HCT116 (cell line): Measurements from ENCODE around the gene PDE6A. TPM values are rescaled to one million over a fixed set of nuclear protein-coding genes. Genes with fewer than 3 reads are reported as not detected.
"Not testable (repeated sequence)": the region's sequence is repeated elsewhere in the genome, so short reads cannot be mapped to it uniquely, and the experiment has no call there.

ENCODE experiments used
- ATAC-seq: fragments of 200-7000 bp; cut with Tn5 transposase; 2 replicates; pipeline ENCODE4 v1.9.1; 2020; ENCODE audit warnings: mild to moderate bottlenecking, moderate library complexity
- BruUV-seq: library from RNA; stranded (reverse); fragments of 400-500 nt; replicated peaks from 2 replicates; lab custom pipeline; 2021; lab: Mats Ljungman, UMichigan
- CTCF ChIA-PET: fragments of 300-600 bp; sonication (Branson Sonifier 250); formaldehyde crosslinking; loops from one replicate; lab custom pipeline; 2021; ENCODE audit warnings: antibody characterized with exemption; lab: Charles Lee
- POLR2A ChIA-PET: fragments of 300-600, 350-600 bp; sonication (Branson Sonifier 250); formaldehyde crosslinking; loops from one replicate; lab custom pipeline; 2021; ENCODE audit warnings: antibody characterized with exemption; lab: Charles Lee
- RAD21 ChIA-PET, 2 experiments: fragments of 300-600 bp; sonication (Branson Sonifier 250); formaldehyde crosslinking; loops; one replicate each; lab custom pipeline; 2023; ENCODE audit warnings: low total read pairs in 2 of 2; ENCODE audit not compliant: uncharacterized antibody in 2 of 2, unreplicated experiment in 2 of 2, low non-redundant PET in 1 of 2; lab: Charles Lee
- DNase-seq: peaks from one replicate; pipeline ENCODE4 v3.0.0-alpha.2; 2010; ENCODE audit warnings: low read depth, low spot score
- H2AFZ ChIP-seq: fragments of 200-600 bp; shearing (Covaris generic), sonication (generic); 2 replicates; pipeline ENCODE4 v1.6.1; 2017; ENCODE audit warnings: low read depth, mixed run types, mixed read lengths, antibody characterized with exemption, low read length; ENCODE audit not compliant: poor library complexity, severe bottlenecking
- H3K27ac ChIP-seq: 2 replicates; pipeline ENCODE4 v1.5.1; 2012; ENCODE audit warnings: low read depth, low read length
- H3K27me3 ChIP-seq: fragments of 200-600 bp; sonication (generic); 2 replicates; pipeline ENCODE4 v1.6.1; 2016; ENCODE audit warnings: mixed run types, low read length, mixed read lengths; ENCODE audit not compliant: insufficient read depth
- H3K36me3 ChIP-seq, 2 experiments: fragments of 200-500 bp in 1 of 2; fragments of 200-600 bp in 1 of 2; sonication (Bioruptor generic) in 1 of 2; sonication (generic) in 1 of 2; 2 replicates each; pipeline versions ENCODE4 v1.5.1 to v1.6.1; 2014 to 2016; ENCODE audit warnings: low read length in 2 of 2, inconsistent platforms in 1 of 2, mixed read lengths in 1 of 2, mixed run types in 1 of 2; ENCODE audit not compliant: insufficient read depth in 2 of 2, control insufficient read depth in 1 of 2
- H3K4me1 ChIP-seq, 2 experiments: fragments of 200-600 bp in 1 of 2; sonication (generic) in 1 of 2; 2 replicates each; pipeline versions ENCODE4 v1.5.1 to v1.6.1; 2012 to 2017; ENCODE audit warnings: low read length in 2 of 2, inconsistent platforms in 1 of 2, mild to moderate bottlenecking in 1 of 2, mixed read lengths in 1 of 2, mixed run types in 1 of 2, moderate library complexity in 1 of 2; ENCODE audit not compliant: insufficient read depth in 2 of 2, control insufficient read depth in 1 of 2
- H3K4me2 ChIP-seq: fragments of 200-600 bp; sonication (generic); 2 replicates; pipeline ENCODE4 v1.6.1; 2017; ENCODE audit warnings: mixed run types, low read length, mixed read lengths
- H3K4me3 ChIP-seq, 2 experiments: fragments of 200-600 bp in 1 of 2; sonication (generic) in 1 of 2; replicated peaks in 1 of 2; 2 replicates each; pipeline ENCODE4 v1.5.1; 2011 to 2016; ENCODE audit warnings: low read length in 2 of 2, control low read depth in 1 of 2, low read depth in 1 of 2, mild to moderate bottlenecking in 1 of 2, mixed read lengths in 1 of 2, mixed run types in 1 of 2
- H3K79me2 ChIP-seq: fragments of 200-600 bp; sonication (generic); 2 replicates; pipeline ENCODE4 v1.6.1; 2017; ENCODE audit warnings: mild to moderate bottlenecking, mixed run types, low read length, moderate library complexity, mixed read lengths; ENCODE audit not compliant: insufficient read depth
- H3K9ac ChIP-seq: fragments of 200-600 bp; sonication (generic); 2 replicates; pipeline ENCODE4 v1.6.1; 2016; ENCODE audit warnings: low read length, mixed read lengths
- H3K9me2 ChIP-seq: fragments of 200-600 bp; sonication (generic), shearing (Covaris generic); 2 replicates; pipeline ENCODE4 v1.6.1; 2017; ENCODE audit warnings: mixed run types, mild to moderate bottlenecking, moderate library complexity; ENCODE audit not compliant: insufficient read depth
- H3K9me3 ChIP-seq, 2 experiments: fragments of 200-500 bp in 1 of 2; fragments of 200-600 bp in 1 of 2; sonication (Bioruptor generic) in 1 of 2; sonication (generic) in 1 of 2; 2 replicates each; pipeline ENCODE4 v1.6.1; 2014 to 2017; ENCODE audit warnings: low read length in 2 of 2, mixed read lengths in 2 of 2, inconsistent platforms in 1 of 2, low read depth in 1 of 2, mild to moderate bottlenecking in 1 of 2, mixed run types in 1 of 2, moderate library complexity in 1 of 2; ENCODE audit not compliant: control insufficient read depth in 1 of 2, insufficient read depth in 1 of 2
- H4K20me1 ChIP-seq: fragments of 200-600 bp; sonication (generic), shearing (Covaris generic); 2 replicates; pipeline ENCODE4 v1.6.1; 2017; ENCODE audit warnings: mixed run types, mild to moderate bottlenecking, moderate library complexity; ENCODE audit not compliant: insufficient read depth
- CBX3 ChIP-seq: IDR thresholded peaks from 2 replicates; pipeline ENCODE4 v1.6.1; 2012; ENCODE audit warnings: low read depth
- CEBPB ChIP-seq: IDR thresholded peaks from 2 replicates; pipeline ENCODE4 v1.6.1; 2012; ENCODE audit warnings: low read depth
- CTCF ChIP-seq, 3 experiments: fragments of 200-600 bp in 1 of 3; sonication (generic) in 1 of 3; IDR thresholded peaks in 2 of 3; conservative IDR thresholded peaks in 1 of 3; 2 replicates each; pipeline ENCODE4 v1.5.1; 2012 to 2017; ENCODE audit warnings: low read depth in 2 of 3, low read length in 2 of 3, antibody characterized with exemption in 1 of 3, borderline replicate concordance in 1 of 3, control low read depth in 1 of 3, mild to moderate bottlenecking in 1 of 3, mixed read lengths in 1 of 3, mixed run types in 1 of 3, moderate library complexity in 1 of 3; ENCODE audit not compliant: insufficient read depth in 1 of 3
- EGR1 ChIP-seq: IDR thresholded peaks from 2 replicates; pipeline ENCODE4 v1.6.1; 2012; ENCODE audit warnings: low read depth
- EZH2 ChIP-seq: fragments of 200-600 bp; sonication (generic); IDR thresholded peaks from 2 replicates; pipeline ENCODE4 v1.6.1; 2017; ENCODE audit warnings: antibody characterized with exemption, mixed run types
- JUND ChIP-seq: IDR thresholded peaks from 2 replicates; pipeline ENCODE4 v1.6.1; 2012
- MAX ChIP-seq: IDR thresholded peaks from 2 replicates; pipeline ENCODE4 v1.6.1; 2012
- POLR2A ChIP-seq: IDR thresholded peaks from 2 replicates; pipeline ENCODE4 v1.7.0; 2011; ENCODE audit warnings: borderline replicate concordance; ENCODE audit not compliant: insufficient read depth, insufficient read length; ENCODE audit errors: extremely low read depth
- POLR2AphosphoS5 ChIP-seq: IDR thresholded peaks from 2 replicates; pipeline ENCODE4 v1.6.1; 2011; ENCODE audit warnings: mild to moderate bottlenecking, low read depth, low read length, moderate library complexity
- RAD21 ChIP-seq: IDR thresholded peaks from 2 replicates; pipeline ENCODE4 v1.6.1; 2012; ENCODE audit warnings: low read depth, mild to moderate bottlenecking
- SP1 ChIP-seq: IDR thresholded peaks from 2 replicates; pipeline ENCODE4 v1.6.1; 2012; ENCODE audit warnings: low read depth
- SRF ChIP-seq: IDR thresholded peaks from 2 replicates; pipeline ENCODE4 v1.6.1; 2012; ENCODE audit warnings: low read depth
- TCF7L2 ChIP-seq: IDR thresholded peaks from 2 replicates; pipeline ENCODE4 v1.7.0; 2011; ENCODE audit warnings: borderline replicate concordance, inconsistent platforms; ENCODE audit not compliant: insufficient read depth, insufficient read length; ENCODE audit errors: extremely low read depth
- YY1 ChIP-seq: IDR thresholded peaks from 2 replicates; pipeline ENCODE4 v1.6.1; 2011; ENCODE audit warnings: low read length, low read depth, moderate library complexity, mild to moderate bottlenecking; ENCODE audit not compliant: insufficient replicate concordance; ENCODE audit errors: extremely low read depth
- ZBTB33 ChIP-seq: IDR thresholded peaks from 2 replicates; pipeline ENCODE4 v1.6.1; 2011; ENCODE audit warnings: mild to moderate bottlenecking, low read length, moderate library complexity; ENCODE audit not compliant: insufficient replicate concordance; ENCODE audit errors: extremely low read depth
- ZFX ChIP-seq: fragments of 450-650 bp; IDR thresholded peaks from 2 replicates; pipeline ENCODE4 v1.6.1; 2017
- intact Hi-C: fragments of 100-400 bp; cut with micrococcal nuclease; formaldehyde crosslinking; loops from 2 replicates; pipeline ENCODE4 v1.10.0; 2022
- total RNA-seq: library from RNA; stranded (reverse); gene quantifications from one replicate; pipeline ENCODE4 v1.2.1, GENCODE V29; 2021; ENCODE audit not compliant: unreplicated experiment

PDE6A gene
- total RNA-seq, 1 experiment from 2014 or later, result not detected

GRCh38 chr5:149883550-149883949 lies 61.0 kb downstream of the PDE6A start:
- ChIA-PET RAD21 (no interaction called here), POLR2A (no interaction called here), CTCF (no interaction called here)
- H3K36me3 ChIP-seq, result no peaks in the 10 kb centered on the region
- H3K9me3 ChIP-seq, result no peaks in the 10 kb centered on the region
- H3K27ac ChIP-seq, result no peak overlapping the region
- H3K9me2 ChIP-seq, result no peaks in the 10 kb centered on the region
- DNase-seq (no peak), ATAC-seq (no peak)
- H3K9ac ChIP-seq, result no peak overlapping the region
- intact Hi-C loops, result no loop called here
- no peaks in the 10 kb centered on the region for H3K79me2 ChIP-seq
- peaks cover 8 to 12% of the 10 kb centered on the region in 2 experiments for H3K4me1 ChIP-seq
- no TSS peak for BruUV-seq
- H3K4me3 ChIP-seq, result no peak overlapping the region
- no peak overlapping the region for H3K4me2 ChIP-seq
- H2AFZ ChIP-seq, result no peak overlapping the region
- no peaks in the 10 kb centered on the region for H3K27me3 ChIP-seq
- TF ChIP-seq EGR1 (no peak), EZH2 (no peak), ZBTB33 (no peak), YY1 (no peak), CTCF (IDR thresholded peaks at IDR 0.05 in 2 of 3, conservative IDR thresholded peaks at IDR 0.05 in 1 of 3; ENCODE audit: borderline replicate concordance in 1 of 3, insufficient read depth in 1 of 3, low read depth in 2 of 3, low read length in 2 of 3) (no peak), JUND (no peak), CEBPB (no peak), POLR2A (no peak), RAD21 (no peak), POLR2AphosphoS5 (no peak), CBX3 (no peak), SRF (no peak), ZFX (no peak), MAX (no peak), SP1 (no peak), TCF7L2 (no peak)
- H4K20me1 ChIP-seq, result no peaks in the 10 kb centered on the region

GRCh38 chr5:149882633-149883032 lies 62.0 kb downstream of the PDE6A start:
- BruUV-seq, result not testable (repeated sequence)

More at GRCh38 chr5:149882633-149883032, 62.0 kb downstream of the PDE6A start:
- H3K9me2 ChIP-seq, H3K9me3 ChIP-seq, DNase-seq, H3K4me3 ChIP-seq, H2AFZ ChIP-seq, ATAC-seq, H3K9ac ChIP-seq, H3K27me3 ChIP-seq, CTCF ChIA-PET, H3K4me2 ChIP-seq, H3K79me2 ChIP-seq, POLR2A ChIA-PET, RAD21 ChIA-PET, intact Hi-C loops, H3K4me1 ChIP-seq, H4K20me1 ChIP-seq, H3K27ac ChIP-seq, H3K36me3 ChIP-seq: not testable (repeated sequence)
